Dendritic cell treated with granulocyte-macrophage colony-stimulating factor and Interleukin-4, amounts not matched to agents 40 ng/mL and 50 ng/mL, for 4 days (primary cell): ENCODE measurements around the gene RHBDD3.
A peak's percentile ranks its signal among the peaks of the same experiment; 100 is the strongest.

Experiments
- H3K27ac Mint-ChIP-seq: one replicate; pipeline ENCODE4 v1.8.0; 2022; ENCODE audit warnings: mild to moderate bottlenecking, mixed read lengths
- H3K27me3 Mint-ChIP-seq: one replicate; pipeline ENCODE4 v1.8.0; 2022; ENCODE audit warnings: mild to moderate bottlenecking, mixed read lengths
- H3K36me3 Mint-ChIP-seq: one replicate; pipeline ENCODE4 v1.8.0; 2022; ENCODE audit warnings: low read depth, mixed read lengths
- H3K4me1 Mint-ChIP-seq: one replicate; pipeline ENCODE4 v1.8.0; 2022; ENCODE audit warnings: low read depth, mixed read lengths
- H3K4me3 Mint-ChIP-seq: one replicate; pipeline ENCODE4 v1.8.0; 2022; ENCODE audit warnings: mild to moderate bottlenecking, moderate library complexity, mixed read lengths
- H3K9me3 Mint-ChIP-seq: one replicate; pipeline ENCODE4 v1.8.0; 2022; ENCODE audit warnings: mixed read lengths
- intact Hi-C: fragments of 100-400 bp; cut with micrococcal nuclease; formaldehyde crosslinking; loops from one replicate; pipeline ENCODE4 v1.15.0; 2022

The RHBDD3 gene

DNA sequence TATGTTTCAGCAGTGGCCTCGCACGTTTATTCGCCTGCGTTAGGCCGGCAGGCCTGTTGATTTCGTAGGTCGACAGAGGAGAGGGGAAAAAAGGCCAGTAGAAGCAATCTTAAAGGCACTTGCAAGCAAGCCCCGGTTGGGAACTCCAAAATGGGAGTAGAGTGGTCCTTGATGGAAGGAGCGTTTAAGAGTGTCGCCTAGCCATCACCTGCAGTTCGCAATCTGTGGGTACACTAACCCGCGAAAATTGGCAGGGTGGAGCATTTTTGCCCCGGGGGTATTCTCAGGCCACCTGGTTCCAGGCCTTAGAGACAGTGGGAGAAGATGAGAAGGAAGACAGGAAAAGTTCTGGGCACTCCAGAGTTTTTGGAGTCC lies 1.4 kb upstream of the RHBDD3 start:
- H3K9me3 Mint-ChIP-seq = no peaks in the 10 kb centered on the region
- intact Hi-C loops = loop anchor here (2.0 kb wide), 3 partner anchors 34 to 116 kb away; no protein-coding TSS in a partner anchor
- H3K4me1 Mint-ChIP-seq = peaks cover 56% of the 10 kb centered on the region
- H3K4me3 Mint-ChIP-seq = peak overlapping the region; percentile 87
- no peaks in the 10 kb centered on the region for H3K27me3 Mint-ChIP-seq
- H3K27ac Mint-ChIP-seq = peak overlapping the region; percentile 100
- peaks cover 96% of the 10 kb centered on the region for H3K36me3 Mint-ChIP-seq

DNA sequence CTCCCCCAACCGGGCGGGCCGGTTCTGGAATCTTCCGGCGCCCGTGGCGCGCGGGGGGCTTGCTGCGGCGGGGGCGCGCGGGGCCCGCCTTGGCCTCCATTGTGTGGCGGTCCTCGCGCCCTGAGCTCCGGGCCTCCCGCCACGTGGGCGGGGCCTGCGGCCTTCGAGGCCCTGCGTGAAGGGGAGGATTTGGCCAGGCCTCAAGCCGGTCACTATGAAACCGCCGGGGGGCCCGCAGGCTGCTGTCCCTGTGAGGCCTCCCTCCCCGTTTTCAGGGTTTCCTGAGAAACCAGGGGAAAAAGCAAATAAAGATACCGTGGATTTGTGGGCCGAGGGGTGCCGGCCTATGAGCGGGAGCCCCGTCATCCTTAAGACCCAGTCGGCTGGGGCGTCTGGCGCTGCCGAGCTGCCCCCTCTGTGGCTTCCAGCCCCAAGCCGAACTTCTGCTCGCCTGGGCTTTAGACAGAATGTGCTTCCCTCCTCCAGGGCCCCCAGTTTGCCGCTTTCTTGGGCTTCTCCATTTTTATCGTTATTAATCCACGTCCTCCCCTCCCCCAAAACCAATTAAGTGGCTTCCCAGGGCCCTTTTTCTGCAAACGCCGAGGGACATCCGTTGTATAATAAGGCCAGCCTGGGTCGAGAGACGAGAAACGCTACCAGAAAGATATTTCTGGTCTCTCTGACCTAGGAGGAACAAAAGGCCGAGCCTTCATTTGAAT lies 889 bp upstream of the RHBDD3 start:
- Mint-ChIP-seq H3K4me1 (peaks cover 54% of the 10 kb centered on the region), H3K9me3 (no peaks in the 10 kb centered on the region), H3K27me3 (no peaks in the 10 kb centered on the region)

DNA sequence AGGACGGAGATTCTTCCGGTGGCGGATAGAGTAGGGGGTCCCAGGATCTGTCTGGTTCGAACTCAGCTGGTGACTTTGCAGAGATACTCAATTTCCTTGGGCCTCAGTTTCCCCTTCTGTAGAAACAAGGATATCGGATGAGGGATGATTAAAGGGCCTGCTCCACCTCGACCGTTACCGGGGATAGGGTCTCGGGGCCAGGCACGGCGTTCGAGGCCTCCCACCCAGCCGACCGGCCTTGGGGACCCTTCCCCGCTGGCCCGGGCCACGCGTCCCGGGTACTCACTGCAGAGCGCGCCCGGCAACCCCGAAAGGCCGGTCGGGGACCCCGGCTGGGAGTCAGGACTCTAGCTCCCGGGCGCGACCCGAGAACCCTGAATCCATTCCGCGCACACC lies 321 bp downstream of the RHBDD3 start:
- Mint-ChIP-seq H3K4me3 (peak overlapping the region; percentile 87), H3K27me3 (no peaks in the 10 kb centered on the region), H3K27ac (peak overlapping the region; percentile 100), H3K4me1 (peaks cover 46% of the 10 kb centered on the region), H3K9me3 (no peaks in the 10 kb centered on the region), H3K36me3 (peaks cover 88% of the 10 kb centered on the region)
- intact Hi-C loops = no loop called here

More for the DNA sequence above, 889 bp upstream of the RHBDD3 start:
- intact Hi-C loops = loop anchor here (2.0 kb wide), 3 partner anchors 34 to 116 kb away; no protein-coding TSS in a partner anchor
- peak overlapping the region; percentile 100 for H3K27ac Mint-ChIP-seq
- peak overlapping the region; percentile 87 for H3K4me3 Mint-ChIP-seq
- H3K36me3 Mint-ChIP-seq = peaks cover 96% of the 10 kb centered on the region

DNA sequence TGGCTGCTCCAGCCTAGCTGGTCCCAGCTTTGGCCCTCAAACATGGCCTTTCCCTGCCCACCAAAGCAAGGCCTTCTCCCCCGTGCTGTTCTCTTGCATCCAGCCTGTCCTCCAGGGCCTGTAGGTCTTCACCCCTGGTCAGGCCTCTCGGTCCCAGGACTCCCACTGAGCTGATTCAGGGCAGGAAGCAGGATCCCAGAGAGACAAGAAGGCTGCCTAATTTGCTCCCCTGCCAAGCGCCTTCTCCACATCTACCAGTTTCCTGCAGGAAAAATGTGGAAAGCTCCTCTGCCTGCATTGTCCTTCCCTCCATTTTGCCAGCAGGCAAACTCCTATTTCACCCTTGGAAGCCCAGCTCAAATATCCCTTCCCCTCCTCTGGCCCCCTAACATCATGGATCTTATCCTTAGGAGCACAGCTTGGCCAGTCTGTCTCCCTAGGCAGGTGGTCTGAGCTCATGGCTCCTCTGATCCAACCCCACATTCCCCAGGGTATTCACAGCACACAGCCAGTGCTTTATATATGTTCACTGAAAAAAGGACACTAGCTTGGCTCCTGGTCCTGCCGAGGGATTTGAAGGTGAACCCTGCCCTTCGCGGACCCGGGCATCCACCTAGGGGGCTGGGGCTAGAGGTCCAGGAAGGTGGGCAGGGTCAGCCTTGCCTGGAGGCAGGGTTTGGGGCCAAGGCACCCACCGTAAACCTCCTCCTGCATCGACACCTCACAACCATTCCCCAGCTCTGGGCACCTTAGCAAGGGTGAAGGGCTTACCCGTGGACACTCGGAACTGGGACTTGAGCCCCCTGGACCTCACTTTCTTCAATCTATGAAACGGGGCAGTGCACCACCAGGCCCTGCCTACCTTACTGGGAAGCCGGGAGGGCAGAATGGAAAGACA lies 968 bp downstream of the RHBDD3 start:
- H3K4me1 Mint-ChIP-seq = peaks cover 42% of the 10 kb centered on the region
- H3K4me3 Mint-ChIP-seq = peak overlapping the region; percentile 87
- H3K9me3 Mint-ChIP-seq = no peaks in the 10 kb centered on the region
- peak overlapping the region; percentile 100 for H3K27ac Mint-ChIP-seq
- no peaks in the 10 kb centered on the region for H3K27me3 Mint-ChIP-seq
- intact Hi-C loops = no loop called here
- H3K36me3 Mint-ChIP-seq = peaks cover 82% of the 10 kb centered on the region

DNA sequence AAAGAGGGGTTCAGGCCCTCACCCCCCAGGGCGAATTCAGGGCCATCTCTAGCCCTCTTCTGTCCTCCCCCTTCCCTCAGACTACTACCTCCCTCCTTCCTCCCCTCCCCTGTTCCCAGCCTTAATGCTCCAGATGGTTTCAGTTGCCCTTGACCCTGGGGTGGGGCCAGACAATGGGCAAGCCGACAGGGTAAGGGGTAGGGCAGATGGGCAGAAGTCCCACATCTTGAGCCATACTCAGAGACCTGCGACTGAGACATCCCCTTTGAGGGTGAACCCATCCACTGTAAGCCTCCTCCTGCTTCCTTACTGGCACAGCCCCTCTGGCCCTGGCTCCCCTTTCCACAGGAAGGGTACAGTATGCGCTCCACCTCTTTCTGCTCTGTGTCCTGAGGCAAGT lies 1.9 kb downstream of the RHBDD3 start:
- H3K9me3 Mint-ChIP-seq = no peaks in the 10 kb centered on the region
- no peaks in the 10 kb centered on the region for H3K27me3 Mint-ChIP-seq
- no peak overlapping the region for H3K4me3 Mint-ChIP-seq
- H3K36me3 Mint-ChIP-seq = peaks cover 76% of the 10 kb centered on the region
- intact Hi-C loops = no loop called here
- H3K4me1 Mint-ChIP-seq = peaks cover 34% of the 10 kb centered on the region
- peak overlapping the region; percentile 100 for H3K27ac Mint-ChIP-seq

DNA sequence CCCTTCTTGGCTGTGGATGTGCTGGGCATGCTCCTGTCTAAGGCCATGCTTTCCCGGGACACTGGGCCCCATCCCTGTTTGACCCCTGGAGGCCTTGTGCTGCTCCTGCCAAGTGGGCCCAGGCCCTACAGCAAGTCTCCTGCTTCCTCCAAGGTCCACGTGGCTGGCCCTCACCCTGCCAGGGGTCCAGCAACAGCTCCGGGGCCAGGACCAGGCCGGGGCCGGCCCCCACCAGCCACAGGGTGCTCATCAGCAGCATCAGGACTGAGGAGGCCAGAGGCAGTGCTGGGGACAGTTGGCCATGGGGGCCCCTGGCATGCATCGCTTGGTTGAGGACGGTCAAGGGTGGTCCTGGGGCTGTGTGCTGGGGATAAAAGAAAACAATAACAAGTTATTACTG lies 2.5 kb downstream of the RHBDD3 start:
- no peaks in the 10 kb centered on the region for H3K9me3 Mint-ChIP-seq
- peak overlapping the region; percentile 100 for H3K27ac Mint-ChIP-seq
- H3K36me3 Mint-ChIP-seq = peaks cover 76% of the 10 kb centered on the region
- intact Hi-C loops = no loop called here
- no peak overlapping the region for H3K4me3 Mint-ChIP-seq
- no peaks in the 10 kb centered on the region for H3K27me3 Mint-ChIP-seq
- H3K4me1 Mint-ChIP-seq = peaks cover 28% of the 10 kb centered on the region

DNA sequence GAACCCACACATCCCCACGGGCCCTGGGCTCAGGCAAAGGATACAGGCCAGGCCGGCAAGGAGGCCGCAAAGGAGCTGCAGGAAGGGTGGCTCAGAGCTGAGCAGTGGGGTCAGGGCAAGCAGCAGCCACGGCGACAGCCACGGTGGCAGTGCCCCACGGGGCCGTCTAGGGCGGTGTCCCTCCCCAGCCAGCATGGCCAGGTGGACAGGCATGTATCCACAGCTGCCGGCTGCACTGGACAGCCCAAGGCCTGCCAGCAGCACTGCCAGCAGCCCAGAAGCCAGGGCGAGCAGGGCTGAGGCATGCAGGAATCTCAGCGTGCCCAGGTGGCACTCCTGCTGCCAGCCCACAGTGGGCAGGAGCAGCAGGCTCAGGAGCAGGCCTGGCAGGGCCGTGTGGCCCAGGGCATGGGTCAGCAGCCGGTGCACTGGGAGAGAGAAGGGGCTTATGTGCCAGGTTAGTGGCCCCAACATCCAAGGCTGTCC lies 3.9 kb downstream of the RHBDD3 start:
- Mint-ChIP-seq H3K4me3 (no peak overlapping the region), H3K27me3 (no peaks in the 10 kb centered on the region), H3K27ac (no peak overlapping the region), H3K4me1 (peaks cover 19% of the 10 kb centered on the region), H3K36me3 (peaks cover 79% of the 10 kb centered on the region), H3K9me3 (no peaks in the 10 kb centered on the region)
- intact Hi-C loops = no loop called here

DNA sequence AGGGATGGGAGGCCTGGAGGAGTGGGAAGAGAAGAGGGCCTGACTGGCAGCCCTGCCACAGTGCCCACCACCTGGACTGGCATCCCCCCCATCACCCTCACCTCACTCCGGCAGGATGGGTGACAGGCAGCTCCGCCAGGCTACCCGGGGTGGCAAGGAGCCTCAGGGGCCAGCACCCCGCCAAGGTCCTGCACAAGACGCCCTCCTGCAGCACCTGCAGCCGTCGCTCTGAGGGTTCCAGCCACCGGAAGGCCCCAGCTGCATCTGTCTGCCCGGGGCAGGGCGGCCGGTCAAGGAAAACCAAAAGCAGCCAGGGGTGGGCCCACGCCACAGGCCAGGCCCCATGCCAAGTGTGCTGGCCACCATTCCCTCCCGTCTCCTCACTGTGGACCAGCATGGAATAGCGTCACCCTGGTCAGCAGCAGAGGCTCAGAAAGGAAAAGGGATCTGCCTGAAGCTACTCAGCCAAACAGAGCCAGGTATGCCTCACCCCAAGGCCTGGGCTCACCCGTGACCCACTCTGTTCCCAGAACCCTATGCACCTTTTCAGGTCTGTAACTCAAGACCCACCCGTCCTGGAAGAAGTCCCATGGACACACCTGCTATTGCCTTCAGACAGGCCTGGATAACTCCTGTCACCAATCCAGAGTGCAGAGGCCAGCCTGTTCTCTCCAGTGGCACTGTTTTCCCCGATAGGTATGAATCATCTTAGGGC lies 7.0 kb downstream of the RHBDD3 start:
- intact Hi-C loops = no loop called here
- Mint-ChIP-seq H3K27me3 (no peaks in the 10 kb centered on the region), H3K36me3 (peaks cover 48% of the 10 kb centered on the region), H3K27ac (no peak overlapping the region), H3K9me3 (no peaks in the 10 kb centered on the region), H3K4me3 (no peak overlapping the region), H3K4me1 (peaks cover 2% of the 10 kb centered on the region)

DNA sequence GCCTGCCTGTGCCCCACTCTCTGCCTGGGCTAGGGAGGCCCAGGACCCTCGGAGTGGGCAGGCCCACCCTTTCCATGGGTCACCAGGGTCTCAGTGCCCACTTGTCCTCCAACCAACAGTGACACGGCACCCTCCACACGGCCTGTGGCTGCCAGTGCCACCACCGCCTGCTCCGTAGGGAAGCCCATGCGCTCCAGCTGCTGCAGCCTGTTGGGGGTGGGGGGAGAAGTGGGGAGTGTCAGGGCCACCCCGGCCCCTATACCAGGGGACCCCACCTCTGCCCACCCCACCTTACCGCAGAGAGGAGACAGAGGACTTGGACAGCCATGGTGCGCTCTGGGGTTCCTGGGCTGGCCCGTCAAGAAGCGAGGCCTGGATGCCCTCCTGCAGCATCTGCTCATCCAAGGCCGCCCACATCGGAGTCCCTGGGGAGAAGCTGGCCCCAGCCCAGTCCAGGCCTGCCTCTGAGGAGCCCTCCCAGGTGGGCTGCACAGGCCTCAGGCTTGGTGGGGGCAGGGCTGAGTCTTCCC lies 7.7 kb downstream of the RHBDD3 start:
- Mint-ChIP-seq H3K36me3 (peaks cover 42% of the 10 kb centered on the region), H3K4me3 (no peak overlapping the region), H3K27ac (no peak overlapping the region), H3K27me3 (no peaks in the 10 kb centered on the region), H3K4me1 (no peaks in the 10 kb centered on the region), H3K9me3 (no peaks in the 10 kb centered on the region)
- intact Hi-C loops = no loop called here

DNA sequence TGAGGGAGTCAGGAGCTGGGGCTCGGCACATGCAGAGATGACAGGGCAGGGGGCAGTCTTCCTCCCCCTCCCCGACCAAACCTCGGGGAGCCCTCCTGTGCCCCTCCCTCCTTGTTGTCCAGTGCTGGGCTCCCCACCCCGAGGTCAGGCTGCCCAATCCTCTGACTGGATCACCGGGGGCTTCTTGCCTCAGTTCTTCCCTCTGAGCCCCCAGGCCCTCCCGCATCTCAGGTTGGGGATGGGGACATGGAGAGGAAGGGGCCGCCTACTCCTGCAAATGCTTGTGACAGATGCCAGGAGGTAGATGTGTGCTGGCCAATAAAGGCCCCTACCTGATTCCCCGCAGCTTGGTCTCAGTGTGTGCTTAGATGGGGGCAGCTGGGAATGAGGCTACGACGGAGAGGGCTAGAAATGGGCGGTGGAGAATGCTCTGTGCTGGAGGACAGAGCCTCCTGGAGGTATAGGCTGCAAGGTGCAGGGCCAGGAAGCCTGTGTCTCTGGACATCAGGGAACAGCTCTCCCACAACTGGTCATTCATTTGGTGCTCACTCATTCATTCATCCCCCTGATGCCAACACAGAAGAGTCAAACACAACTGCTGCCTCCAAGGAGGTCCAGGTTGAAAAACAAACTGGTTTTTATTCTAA lies 8.4 kb downstream of the RHBDD3 start:
- Mint-ChIP-seq H3K4me3 (no peak overlapping the region), H3K4me1 (no peaks in the 10 kb centered on the region), H3K27ac (no peak overlapping the region), H3K27me3 (no peaks in the 10 kb centered on the region), H3K9me3 (no peaks in the 10 kb centered on the region), H3K36me3 (peaks cover 35% of the 10 kb centered on the region)
- intact Hi-C loops = no loop called here

DNA sequence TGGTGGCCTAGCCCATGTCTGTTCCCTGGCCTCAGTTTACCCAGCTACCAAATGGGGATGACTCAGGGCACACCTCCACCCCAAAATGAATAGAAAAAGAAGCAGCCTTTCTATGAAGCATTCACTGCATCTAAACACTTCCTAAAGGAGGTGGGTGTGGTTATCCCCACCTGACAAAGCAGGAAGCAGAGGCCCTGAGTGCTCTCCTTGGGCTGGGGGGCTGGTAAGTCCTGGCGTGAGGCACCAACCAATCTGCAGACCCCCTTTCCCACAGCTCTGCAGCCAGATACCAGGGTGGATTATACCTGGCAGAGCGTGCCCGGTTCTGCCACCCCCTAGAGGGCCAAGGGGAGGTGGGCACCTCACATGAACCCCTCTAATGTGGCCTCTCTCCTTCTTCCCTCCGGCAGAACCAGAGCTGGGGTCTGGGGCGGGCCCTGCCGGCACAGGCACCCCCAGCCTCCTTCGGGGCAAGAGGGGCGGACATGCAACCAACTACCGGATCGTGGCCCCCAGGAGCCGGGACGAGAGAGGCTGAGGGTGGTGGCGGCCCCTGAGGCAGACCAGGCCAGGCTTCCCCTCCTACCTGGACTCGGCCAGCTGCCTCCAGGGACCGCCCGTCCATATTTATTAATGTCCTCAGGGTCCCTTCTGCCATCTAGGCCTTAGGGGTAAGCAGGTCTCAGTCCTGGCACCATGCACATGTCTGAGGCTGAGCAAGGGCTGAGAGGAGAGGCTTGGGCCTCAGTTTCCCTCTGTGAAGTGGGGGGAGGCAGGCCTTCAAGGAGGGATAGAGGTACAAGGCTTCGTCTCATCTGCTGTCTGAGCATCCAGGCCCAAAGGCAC lies 9.2 kb downstream of the RHBDD3 start:
- H3K9me3 Mint-ChIP-seq = no peaks in the 10 kb centered on the region
- H3K27ac Mint-ChIP-seq = no peak overlapping the region
- peaks cover 27% of the 10 kb centered on the region for H3K36me3 Mint-ChIP-seq
- no peaks in the 10 kb centered on the region for H3K27me3 Mint-ChIP-seq
- intact Hi-C loops = no loop called here
- no peak overlapping the region for H3K4me3 Mint-ChIP-seq
- H3K4me1 Mint-ChIP-seq = no peaks in the 10 kb centered on the region

DNA sequence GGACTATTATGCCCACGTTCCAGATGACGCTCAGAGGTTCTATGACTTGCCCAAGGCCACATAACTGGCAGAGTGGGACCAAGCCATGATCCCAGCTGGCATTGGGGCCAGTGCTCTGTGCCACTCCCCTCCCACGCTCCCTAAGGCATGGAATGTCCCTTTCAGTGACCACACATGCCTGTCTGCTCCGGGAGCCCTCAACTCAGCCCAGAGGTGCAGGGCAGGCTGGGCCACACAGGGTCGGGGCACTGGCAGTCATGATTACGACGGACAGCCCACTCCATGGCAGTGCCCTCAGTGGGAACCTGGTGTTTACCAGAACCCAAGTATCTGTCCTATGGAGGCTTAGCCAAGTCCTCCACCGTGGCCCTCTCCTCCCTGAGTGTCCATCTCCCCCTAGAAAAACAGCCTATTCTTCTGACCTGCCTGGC lies 10.0 kb downstream of the RHBDD3 start:
- intact Hi-C loops = no loop called here
- no peaks in the 10 kb centered on the region for H3K9me3 Mint-ChIP-seq
- no peaks in the 10 kb centered on the region for H3K4me1 Mint-ChIP-seq
- no peak overlapping the region for H3K4me3 Mint-ChIP-seq
- H3K27ac Mint-ChIP-seq = no peak overlapping the region
- peaks cover 23% of the 10 kb centered on the region for H3K36me3 Mint-ChIP-seq
- no peaks in the 10 kb centered on the region for H3K27me3 Mint-ChIP-seq
